Nephron (organoid): ENCODE data around the gene PRDM16.

Source experiments
- H3K27ac Mint-ChIP-seq, 3 experiments: 2 replicates each; pipeline ENCODE4 v1.8.0; 2020; ENCODE audit warnings: mixed read lengths in 3 of 3, mild to moderate bottlenecking in 2 of 3, moderate library complexity in 1 of 3
- H3K27me3 Mint-ChIP-seq: 2 replicates; pipeline ENCODE4 v1.8.0; 2021; ENCODE audit warnings: low read depth, mild to moderate bottlenecking, moderate library complexity, mixed read lengths
- H3K36me3 Mint-ChIP-seq: 2 replicates; pipeline ENCODE4 v1.8.0; 2020; ENCODE audit warnings: low read depth, mixed read lengths
- H3K4me1 Mint-ChIP-seq: 2 replicates; pipeline ENCODE4 v1.8.0; 2020; ENCODE audit warnings: mixed read lengths
- H3K4me3 Mint-ChIP-seq, 3 experiments: 2 replicates each; pipeline ENCODE4 v1.8.0; 2020; ENCODE audit warnings: mild to moderate bottlenecking in 3 of 3, mixed read lengths in 3 of 3, moderate library complexity in 2 of 3
- H3K9me3 Mint-ChIP-seq: 2 replicates; pipeline ENCODE4 v1.8.0; 2020; ENCODE audit warnings: mixed read lengths
- TF ChIP-seq, protein P1 (sequence below), 3 experiments: fragments of 200-600 bp; sonication (generic); IDR thresholded peaks; one replicate each; pipeline ENCODE4 v1.5.0; 2021; ENCODE audit warnings: antibody characterized with exemption in 3 of 3; ENCODE audit not compliant: unreplicated experiment in 3 of 3

PRDM16 gene

DNA sequence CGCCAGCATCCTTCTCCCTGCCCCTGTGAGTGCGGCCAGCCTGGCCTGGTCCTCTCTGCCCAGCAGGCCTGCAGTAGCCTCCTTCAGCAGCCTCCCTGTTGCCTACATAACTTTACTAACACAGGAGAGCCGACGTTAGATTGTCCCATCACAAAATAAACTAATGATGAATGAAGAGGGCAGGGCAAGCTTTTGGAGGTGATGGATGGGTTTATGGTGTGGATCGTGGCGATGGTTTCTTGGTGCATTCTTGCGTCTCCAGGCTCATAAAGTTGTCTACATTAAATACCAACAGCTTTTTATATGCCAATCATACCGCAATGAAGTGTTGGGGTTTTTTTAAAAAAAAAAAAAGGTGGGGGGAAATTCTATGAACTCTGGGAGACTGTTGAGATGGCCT, 164.5 kb downstream of the PRDM16 start:
- no peaks in the 10 kb centered on the region for H3K36me3 Mint-ChIP-seq
- no peak overlapping the region for H3K4me3 Mint-ChIP-seq
- H3K27me3 Mint-ChIP-seq = peaks cover 60% of the 10 kb centered on the region
- H3K4me1 Mint-ChIP-seq = peaks cover 10% of the 10 kb centered on the region
- TF ChIP-seq, protein P1, sequence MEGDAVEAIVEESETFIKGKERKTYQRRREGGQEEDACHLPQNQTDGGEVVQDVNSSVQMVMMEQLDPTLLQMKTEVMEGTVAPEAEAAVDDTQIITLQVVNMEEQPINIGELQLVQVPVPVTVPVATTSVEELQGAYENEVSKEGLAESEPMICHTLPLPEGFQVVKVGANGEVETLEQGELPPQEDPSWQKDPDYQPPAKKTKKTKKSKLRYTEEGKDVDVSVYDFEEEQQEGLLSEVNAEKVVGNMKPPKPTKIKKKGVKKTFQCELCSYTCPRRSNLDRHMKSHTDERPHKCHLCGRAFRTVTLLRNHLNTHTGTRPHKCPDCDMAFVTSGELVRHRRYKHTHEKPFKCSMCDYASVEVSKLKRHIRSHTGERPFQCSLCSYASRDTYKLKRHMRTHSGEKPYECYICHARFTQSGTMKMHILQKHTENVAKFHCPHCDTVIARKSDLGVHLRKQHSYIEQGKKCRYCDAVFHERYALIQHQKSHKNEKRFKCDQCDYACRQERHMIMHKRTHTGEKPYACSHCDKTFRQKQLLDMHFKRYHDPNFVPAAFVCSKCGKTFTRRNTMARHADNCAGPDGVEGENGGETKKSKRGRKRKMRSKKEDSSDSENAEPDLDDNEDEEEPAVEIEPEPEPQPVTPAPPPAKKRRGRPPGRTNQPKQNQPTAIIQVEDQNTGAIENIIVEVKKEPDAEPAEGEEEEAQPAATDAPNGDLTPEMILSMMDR (IDR thresholded peaks at IDR 0.05; ENCODE audit: unreplicated experiment in 3 of 3) = no peak
- no peaks in the 10 kb centered on the region for H3K9me3 Mint-ChIP-seq
- H3K27ac Mint-ChIP-seq = no peak overlapping the region

- H3K9me3 Mint-ChIP-seq = no peaks in the 10 kb centered on the region
- no peak overlapping the region for H3K4me3 Mint-ChIP-seq
- H3K27me3 Mint-ChIP-seq = peaks cover 57% of the 10 kb centered on the region
- peaks cover 6% of the 10 kb centered on the region for H3K4me1 Mint-ChIP-seq
- no peak overlapping the region for H3K27ac Mint-ChIP-seq
- H3K36me3 Mint-ChIP-seq = no peaks in the 10 kb centered on the region
- TF ChIP-seq, protein P1 (IDR thresholded peaks at IDR 0.05; ENCODE audit: unreplicated experiment in 3 of 3) = no peak
These were observed 165.3 kb downstream of the PRDM16 start for GRCh38 chr1:3234281-3234680.

DNA sequence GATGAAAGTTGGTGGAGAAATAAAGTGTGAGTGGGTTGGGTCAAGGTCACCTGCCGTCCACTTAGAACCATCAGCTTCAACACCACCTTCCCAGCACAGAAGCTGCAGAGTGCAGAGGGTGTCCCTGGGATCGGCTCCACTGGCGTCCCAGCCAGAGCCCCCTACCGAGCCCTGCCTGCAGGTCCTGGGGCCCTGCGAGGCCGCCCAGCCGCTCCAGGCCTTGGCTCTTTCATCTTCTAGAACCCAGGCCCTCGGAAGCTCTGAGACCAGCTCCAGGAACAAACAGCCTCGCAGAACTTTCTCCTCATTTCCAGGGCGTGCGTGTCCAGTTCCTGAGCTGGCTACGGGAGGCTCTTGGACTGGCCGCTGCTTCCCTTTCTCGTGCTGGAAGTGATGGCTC, 166.0 kb downstream of the PRDM16 start:
- no peak overlapping the region for H3K4me3 Mint-ChIP-seq
- H3K9me3 Mint-ChIP-seq = no peaks in the 10 kb centered on the region
- TF ChIP-seq, protein P1 (IDR thresholded peaks at IDR 0.05; ENCODE audit: unreplicated experiment in 3 of 3) = no peak
- no peak overlapping the region for H3K27ac Mint-ChIP-seq
- H3K27me3 Mint-ChIP-seq = peaks cover 57% of the 10 kb centered on the region
- H3K36me3 Mint-ChIP-seq = no peaks in the 10 kb centered on the region
- H3K4me1 Mint-ChIP-seq = peaks cover 6% of the 10 kb centered on the region

DNA sequence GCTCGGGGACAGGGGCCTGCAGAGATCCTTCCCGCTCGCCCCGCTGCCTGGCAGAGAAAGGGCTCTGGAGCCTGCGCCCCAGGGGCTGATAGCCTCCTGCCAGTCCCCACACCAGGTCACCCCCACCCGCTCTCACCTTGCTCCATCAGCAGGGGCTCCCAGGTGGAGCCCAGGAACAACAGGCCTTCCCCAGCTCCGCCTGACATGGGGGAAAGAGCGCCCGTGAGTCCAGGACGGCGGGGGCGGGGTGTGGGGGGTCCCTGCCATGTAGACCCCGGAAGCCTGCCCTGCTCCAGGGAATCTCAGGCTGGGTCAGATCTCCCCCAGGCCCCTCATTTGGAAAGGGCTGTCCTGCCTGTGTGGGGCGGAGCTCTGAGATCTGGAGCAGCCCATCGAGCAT, 166.5 kb downstream of the PRDM16 start:
- H3K4me3 Mint-ChIP-seq = no peak overlapping the region
- no peaks in the 10 kb centered on the region for H3K36me3 Mint-ChIP-seq
- no peak overlapping the region for H3K27ac Mint-ChIP-seq
- peaks cover 6% of the 10 kb centered on the region for H3K4me1 Mint-ChIP-seq
- H3K9me3 Mint-ChIP-seq = no peaks in the 10 kb centered on the region
- TF ChIP-seq, protein P1 (IDR thresholded peaks at IDR 0.05; ENCODE audit: unreplicated experiment in 3 of 3) = no peak
- peaks cover 57% of the 10 kb centered on the region for H3K27me3 Mint-ChIP-seq

DNA sequence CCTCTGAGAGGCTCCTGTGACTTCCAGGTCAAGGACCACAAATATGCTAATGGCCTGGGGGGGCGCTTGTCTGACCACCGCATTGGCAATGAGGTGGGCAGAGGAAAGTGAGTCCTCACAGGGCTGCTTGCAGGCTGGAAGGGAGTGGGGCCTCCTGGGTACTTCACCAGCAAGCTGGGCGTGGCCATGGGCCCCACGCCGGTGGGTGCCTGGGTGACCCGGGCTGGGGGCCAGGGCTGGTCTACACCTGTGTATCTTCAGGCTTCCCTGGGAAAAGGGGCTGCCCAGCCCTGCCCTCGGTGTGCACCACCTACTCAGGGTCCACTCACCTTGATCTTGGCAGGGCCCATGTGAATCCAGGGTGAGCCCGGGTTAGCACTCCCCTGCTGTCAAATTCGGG, 167.4 kb downstream of the PRDM16 start:
- Mint-ChIP-seq H3K4me3 (no peak overlapping the region), H3K27ac (no peak overlapping the region), H3K36me3 (no peaks in the 10 kb centered on the region), H3K9me3 (no peaks in the 10 kb centered on the region), H3K27me3 (peaks cover 50% of the 10 kb centered on the region), H3K4me1 (peaks cover 6% of the 10 kb centered on the region)
- TF ChIP-seq, protein P1 (IDR thresholded peaks at IDR 0.05; ENCODE audit: unreplicated experiment in 3 of 3) = no peak

DNA sequence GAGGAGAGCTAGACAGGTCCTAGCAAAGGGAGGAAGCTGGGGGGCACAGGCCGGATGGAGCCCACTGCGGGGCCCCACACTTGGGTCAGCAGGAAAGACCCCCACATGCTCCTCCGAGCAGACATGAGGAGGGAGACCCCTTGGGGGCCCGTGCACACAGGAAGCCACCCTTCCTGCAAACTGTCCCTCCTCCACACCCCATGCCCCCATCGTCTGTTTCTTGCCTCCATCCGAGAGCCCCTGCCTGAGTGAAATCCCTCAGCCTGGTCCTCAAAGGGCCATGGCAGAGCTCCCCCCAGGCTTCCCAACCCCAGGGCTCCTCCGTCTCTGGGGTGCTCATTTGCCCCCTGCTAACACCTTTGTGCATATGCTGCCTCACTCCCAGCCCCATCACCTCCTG, 168.0 kb downstream of the PRDM16 start:
- Mint-ChIP-seq H3K36me3 (no peaks in the 10 kb centered on the region), H3K4me3 (no peak overlapping the region), H3K4me1 (peaks cover 3% of the 10 kb centered on the region), H3K27ac (no peak overlapping the region), H3K9me3 (no peaks in the 10 kb centered on the region), H3K27me3 (peaks cover 49% of the 10 kb centered on the region)
- TF ChIP-seq, protein P1 (IDR thresholded peaks at IDR 0.05; ENCODE audit: unreplicated experiment in 3 of 3) = no peak
